ENCODE measurements around the gene SLC5A12.
A peak's percentile ranks its signal among the peaks of the same experiment; 100 is the strongest.
"Not testable (repeated sequence)": the region's sequence is repeated elsewhere in the genome, so short reads cannot be mapped to it uniquely, and the experiment has no call there.

Gene SLC5A12

GRCh38 chr11:26675233-26675928, 46.5 kb downstream of the SLC5A12 start:
- no peak for DNase-seq (ENCODE audit: low read depth)
- H3K4me3 ChIP-seq (ENCODE audit: low read depth, low read length) = no peak overlapping the region
- TF ChIP-seq CTCF (conservative IDR thresholded peaks at IDR 0.05; ENCODE audit: low read depth, low read length) = no peak

DNA sequence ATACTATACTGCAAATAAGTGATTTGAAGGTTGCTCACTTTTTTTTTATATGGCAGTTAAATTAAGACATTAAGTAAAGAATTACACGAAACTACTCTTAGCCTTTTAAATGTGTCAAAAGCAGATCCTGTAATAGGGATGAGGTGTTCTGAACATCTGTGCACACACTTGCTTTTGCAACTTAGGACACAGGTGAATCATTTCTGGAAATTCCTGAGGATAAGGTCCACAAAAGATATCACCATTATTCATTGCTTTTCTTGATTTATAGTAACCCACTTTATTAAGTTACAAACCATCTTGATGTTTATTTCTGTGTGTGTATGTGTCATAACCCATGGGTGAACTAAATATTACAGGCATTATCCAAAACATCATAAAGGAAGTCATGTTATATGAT, 55.9 kb downstream of the SLC5A12 start:
- DNase-seq (ENCODE audit: low read depth) = no peak
- TF ChIP-seq CTCF (conservative IDR thresholded peaks at IDR 0.05; ENCODE audit: low read depth, low read length) = no peak
- H3K4me3 ChIP-seq (ENCODE audit: low read depth, low read length) = no peak overlapping the region

DNA sequence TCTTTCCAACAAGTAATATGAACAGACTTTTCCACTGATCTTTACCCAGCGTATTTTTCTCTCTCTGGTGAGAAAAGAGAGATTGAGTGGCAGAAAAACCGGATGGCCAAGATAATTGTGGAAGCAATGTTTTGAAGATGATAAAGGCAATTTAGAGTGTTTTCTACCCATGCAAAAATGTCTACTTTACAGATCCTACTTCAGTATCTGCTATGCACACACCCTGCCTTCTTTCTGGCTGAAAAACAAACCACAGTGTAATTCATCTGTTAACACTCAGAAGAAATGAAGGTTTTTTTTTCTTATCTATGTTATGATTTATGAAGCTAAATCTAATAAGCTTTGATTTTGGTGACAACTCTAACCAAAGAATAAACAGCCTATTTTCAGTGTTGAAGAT, 56.8 kb downstream of the SLC5A12 start:
- no peak for TF ChIP-seq CTCF (conservative IDR thresholded peaks at IDR 0.05; ENCODE audit: low read depth, low read length)
- DNase-seq (ENCODE audit: low read depth) = no peak
- no peak overlapping the region for H3K4me3 ChIP-seq (ENCODE audit: low read depth, low read length)

DNA sequence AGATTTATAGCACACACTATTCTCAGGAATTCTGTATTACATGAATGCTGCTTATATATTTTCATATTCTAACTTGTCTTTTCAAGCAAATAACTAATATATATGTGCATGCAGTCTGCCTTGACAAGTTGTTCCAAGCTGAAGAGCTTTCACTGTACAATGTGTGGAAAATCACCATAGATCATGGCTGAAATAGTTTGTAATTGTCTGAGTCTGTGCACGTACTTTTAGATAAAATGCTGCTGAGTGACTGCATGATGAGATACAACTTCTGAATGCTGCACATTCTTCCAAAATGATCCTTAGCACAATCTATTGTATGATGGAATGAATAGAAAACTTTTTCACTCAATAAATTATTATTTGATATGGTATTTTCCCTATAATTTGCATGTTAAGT, 58.9 kb downstream of the SLC5A12 start:
- no peak for TF ChIP-seq CTCF (conservative IDR thresholded peaks at IDR 0.05; ENCODE audit: low read depth, low read length)
- H3K4me3 ChIP-seq (ENCODE audit: low read depth, low read length) = no peak overlapping the region

DNA sequence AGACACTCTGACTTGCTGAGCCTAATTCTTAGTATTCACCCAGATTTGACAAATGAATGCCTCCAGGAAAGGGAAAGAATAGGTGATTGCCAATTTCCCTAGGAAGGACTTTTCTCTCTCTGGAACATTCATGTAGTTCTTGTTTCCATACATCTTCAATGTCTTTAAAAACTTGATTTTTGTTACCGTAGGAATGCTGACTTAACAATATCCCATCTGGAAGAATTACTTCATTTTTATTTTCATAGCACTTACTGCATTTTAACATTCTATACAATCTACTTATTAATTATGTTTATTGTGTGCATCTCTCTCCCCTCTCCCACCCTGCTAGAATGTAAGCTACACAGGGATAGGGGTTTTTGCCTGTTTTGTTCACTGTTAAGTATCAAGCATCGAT, 66.6 kb downstream of the SLC5A12 start:
- no peak for DNase-seq (ENCODE audit: low read depth)
- TF ChIP-seq CTCF (conservative IDR thresholded peaks at IDR 0.05; ENCODE audit: low read depth, low read length) = no peak
- H3K4me3 ChIP-seq (ENCODE audit: low read depth, low read length) = no peak overlapping the region

More for the DNA sequence above, 58.9 kb downstream of the SLC5A12 start:
- no peak for DNase-seq (ENCODE audit: low read depth)

- TF ChIP-seq CTCF (conservative IDR thresholded peaks at IDR 0.05; ENCODE audit: low read depth, low read length) = no peak
- no peak for DNase-seq (ENCODE audit: low read depth)
- H3K4me3 ChIP-seq (ENCODE audit: low read depth, low read length) = no peak overlapping the region
Measured at GRCh38 chr11:26651916-26652315, 69.9 kb downstream of the SLC5A12 start.

GRCh38 chr11:26649884-26650283, 72.0 kb downstream of the SLC5A12 start:
- peak; percentile 87 for DNase-seq (ENCODE audit: low read depth)
- peak; percentile 80 for TF ChIP-seq CTCF (conservative IDR thresholded peaks at IDR 0.05; ENCODE audit: low read depth, low read length)
- H3K4me3 ChIP-seq (ENCODE audit: low read depth, low read length) = no peak overlapping the region

- DNase-seq (ENCODE audit: low read depth); H3K4me3 ChIP-seq (ENCODE audit: low read depth, low read length): not testable (repeated sequence)
Measured at GRCh38 chr11:26643314-26643713, 78.5 kb downstream of the SLC5A12 start.

Data from choroid plexus epithelial cell (primary cell).